Suppressor macrophage (primary cell): ENCODE data around the gene IL20RB.
"Not testable (repeated sequence)": the region's sequence is repeated elsewhere in the genome, so short reads cannot be mapped to it uniquely, and the experiment has no call there.

Experiments
- DNase-seq, 4 experiments: peaks; one replicate each; pipeline ENCODE4 v3.0.0-alpha.2; 2020 to 2022

Gene IL20RB

DNA sequence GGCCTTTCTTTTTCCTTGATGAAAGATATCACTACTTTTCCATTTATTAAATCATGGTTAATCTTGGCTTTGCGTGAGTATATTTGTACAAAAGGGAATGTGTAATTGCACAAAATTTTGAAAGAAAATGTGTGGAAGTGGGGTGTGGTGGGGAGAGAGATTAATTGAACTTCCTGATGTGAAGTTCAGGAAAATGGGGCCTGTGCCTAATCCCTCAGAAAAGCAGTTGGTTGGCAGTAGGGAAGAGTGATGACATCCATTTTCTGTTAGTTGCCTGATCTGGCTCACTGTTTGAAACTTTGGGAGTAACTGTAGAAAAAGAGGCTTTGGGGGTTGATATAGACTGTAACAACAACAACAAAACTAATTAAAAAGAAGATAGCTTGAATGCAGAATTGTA lies 10.8 kb upstream of the IL20RB start:
- DNase-seq = no peak

- no peak for DNase-seq
These were observed 10.3 kb upstream of the IL20RB start for GRCh38 chr3:136947477-136947876.

GRCh38 chr3:136949146-136949545 lies 8.6 kb upstream of the IL20RB start:
- peak in 1 of 4 experiments; percentile 16 for DNase-seq

- DNase-seq = no peak
These were observed 8.1 kb upstream of the IL20RB start for GRCh38 chr3:136949708-136950107.

DNA sequence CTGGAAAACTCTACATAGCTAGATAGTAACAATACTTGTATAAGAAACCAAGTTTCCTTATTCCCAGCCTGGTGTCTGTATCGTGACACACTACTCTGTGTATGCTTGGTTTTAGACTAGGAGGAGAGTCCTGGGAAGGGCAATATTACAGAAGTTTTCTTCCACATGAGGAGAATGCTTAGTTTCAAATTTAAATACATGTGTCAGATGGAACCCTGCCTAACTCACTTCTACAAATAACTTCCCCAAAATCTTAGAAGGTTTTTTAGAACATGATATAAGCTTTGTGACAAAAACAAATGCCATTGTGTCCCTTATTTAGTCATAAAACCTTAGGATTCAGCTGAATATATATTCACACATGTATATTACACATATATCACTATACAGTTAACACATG lies 7.2 kb upstream of the IL20RB start:
- peak; percentile 29 to 73 (median 52) for DNase-seq

DNA sequence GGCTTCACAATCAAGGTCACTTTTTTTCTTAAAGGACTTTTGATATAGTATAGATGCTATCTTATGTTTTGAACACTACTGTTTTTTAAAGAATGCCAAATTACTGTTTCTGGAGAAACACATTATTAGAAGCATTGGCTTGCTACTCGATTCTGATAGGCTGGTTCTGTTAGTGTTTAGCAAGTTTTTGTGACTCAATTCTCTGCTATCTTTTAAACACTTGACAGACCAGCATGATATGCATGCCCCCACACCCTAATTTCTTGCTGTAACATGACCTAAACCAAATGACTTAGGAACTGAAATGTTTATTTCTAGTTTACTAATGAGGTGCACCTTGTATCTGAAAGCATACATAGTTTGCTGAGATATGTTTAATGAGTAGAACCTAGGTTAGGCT lies 5.5 kb upstream of the IL20RB start:
- DNase-seq = no peak

- DNase-seq = peak in 3 of 4 experiments; percentile 52 to 60 (median 58)
These were observed 3.5 kb upstream of the IL20RB start for GRCh38 chr3:136954251-136954650.

- no peak for DNase-seq
These were observed 2.6 kb upstream of the IL20RB start for GRCh38 chr3:136954980-136955780.

DNA sequence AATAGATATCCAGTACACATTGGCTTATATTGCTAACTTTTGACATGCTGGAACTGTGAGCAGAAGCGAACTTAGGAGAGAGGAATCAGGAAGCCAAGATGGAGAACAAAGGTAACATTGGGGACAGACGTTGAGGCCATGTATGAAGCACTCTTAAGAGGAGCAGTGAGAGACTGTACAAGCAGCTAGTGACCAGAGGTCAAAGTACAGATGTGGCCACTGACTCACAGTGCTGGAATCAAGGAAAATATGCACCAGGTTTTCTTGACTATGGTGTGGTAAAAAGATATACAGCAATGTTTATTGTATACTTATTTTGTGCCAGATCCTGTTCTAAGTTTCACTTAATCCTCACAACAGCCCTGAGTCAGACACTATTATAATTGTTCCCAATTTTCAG lies 2.0 kb upstream of the IL20RB start:
- no peak for DNase-seq

DNA sequence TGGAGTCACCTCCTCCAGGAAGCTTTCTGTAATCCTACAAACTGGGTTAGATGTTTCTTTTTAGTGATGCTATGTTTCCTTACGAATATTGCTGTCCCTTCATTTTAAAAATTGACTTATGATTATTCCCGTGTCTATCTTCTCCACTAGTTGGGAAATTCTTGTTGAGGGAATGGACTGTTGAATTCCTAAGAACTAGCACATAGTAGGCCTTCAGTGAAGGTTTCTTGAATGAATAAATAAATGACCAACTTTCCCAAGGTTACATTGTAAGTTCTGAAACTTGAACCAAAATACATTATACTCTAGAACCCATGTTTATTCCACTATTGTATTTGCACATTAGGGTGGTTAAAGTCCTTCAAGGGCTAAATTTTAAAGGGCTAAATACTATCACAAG lies 812 bp upstream of the IL20RB start:
- DNase-seq = no peak

DNA sequence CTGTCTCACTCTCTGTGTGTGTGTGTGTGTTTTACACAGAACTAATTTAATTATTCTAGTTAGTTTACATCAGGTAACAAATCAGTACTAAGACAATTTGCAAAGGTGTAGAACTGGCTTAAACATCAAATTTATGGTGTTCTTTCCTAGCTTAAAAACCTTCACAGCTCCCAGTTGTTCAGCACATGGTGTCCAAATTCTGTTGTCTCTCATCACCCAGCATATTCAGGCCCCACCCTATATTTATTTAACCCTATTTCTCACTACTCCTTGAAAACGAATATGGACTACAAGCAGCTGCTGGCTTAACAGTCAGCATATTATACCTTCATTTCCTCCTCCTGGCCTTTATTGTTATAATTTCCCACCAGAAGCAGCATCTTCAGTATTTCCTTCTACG lies 1.2 kb downstream of the IL20RB start:
- DNase-seq = no peak

DNA sequence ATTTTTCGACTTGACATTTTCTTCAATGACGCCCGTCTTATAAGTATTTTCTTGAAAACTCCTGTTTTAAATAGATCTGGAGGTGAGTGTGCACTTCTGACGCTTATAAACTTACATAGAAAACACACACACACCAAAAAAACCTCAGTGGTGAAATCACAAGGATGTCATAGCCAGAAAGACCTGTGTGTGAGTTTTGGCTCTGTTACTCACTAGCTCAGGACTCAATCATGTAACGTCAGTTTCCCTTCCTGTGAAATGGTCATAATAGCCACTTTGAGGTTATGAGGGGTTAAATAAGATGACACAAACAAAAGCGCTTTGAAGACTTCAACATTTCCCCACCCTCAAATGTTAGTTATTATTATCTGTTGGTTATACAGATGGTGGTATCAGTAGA lies 1.8 kb downstream of the IL20RB start:
- DNase-seq = no peak

GRCh38 chr3:136960838-136961836 lies 3.4 kb downstream of the IL20RB start:
- DNase-seq = no peak

DNA sequence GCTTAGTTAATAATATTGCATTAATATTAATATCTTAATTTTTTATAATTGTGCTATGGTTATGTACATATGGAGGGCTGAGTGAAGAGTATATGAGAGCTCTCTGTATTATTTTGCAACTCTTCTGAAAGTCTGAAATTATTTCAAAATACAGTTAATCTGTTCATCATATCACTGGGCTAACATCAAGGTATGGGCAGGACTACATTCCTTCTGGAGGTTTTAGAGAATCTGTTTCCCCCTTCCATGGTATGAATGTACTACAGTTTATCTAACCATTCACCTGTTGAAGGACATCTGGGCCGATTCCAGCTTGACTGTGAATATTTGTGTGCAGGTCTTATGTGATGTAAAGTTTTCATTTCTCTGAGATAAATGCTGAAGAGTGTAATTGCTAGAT lies 5.1 kb downstream of the IL20RB start:
- DNase-seq = no peak

GRCh38 chr3:136969539-136969938 lies 11.8 kb downstream of the IL20RB start:
- not testable (repeated sequence) for DNase-seq

DNA sequence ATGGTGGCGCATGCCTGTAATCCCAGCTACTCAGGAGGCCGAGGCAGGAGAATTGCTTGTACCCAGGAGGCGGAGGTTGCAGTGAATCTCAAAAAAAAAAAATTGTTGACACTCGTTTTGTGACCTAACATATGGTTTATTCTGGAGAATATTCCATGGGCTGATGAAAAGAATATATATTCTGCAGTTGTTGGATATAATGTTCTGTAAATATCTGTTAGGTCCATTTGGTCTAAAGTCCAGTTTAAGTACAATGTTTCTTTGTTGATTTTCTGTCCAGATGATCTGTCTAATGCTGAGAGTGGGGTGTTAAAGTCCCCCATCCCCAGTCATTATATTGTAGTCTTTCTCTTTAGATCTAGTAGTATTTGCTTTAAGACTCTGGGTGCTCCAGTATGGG lies 15.6 kb downstream of the IL20RB start:
- no peak for DNase-seq

DNA sequence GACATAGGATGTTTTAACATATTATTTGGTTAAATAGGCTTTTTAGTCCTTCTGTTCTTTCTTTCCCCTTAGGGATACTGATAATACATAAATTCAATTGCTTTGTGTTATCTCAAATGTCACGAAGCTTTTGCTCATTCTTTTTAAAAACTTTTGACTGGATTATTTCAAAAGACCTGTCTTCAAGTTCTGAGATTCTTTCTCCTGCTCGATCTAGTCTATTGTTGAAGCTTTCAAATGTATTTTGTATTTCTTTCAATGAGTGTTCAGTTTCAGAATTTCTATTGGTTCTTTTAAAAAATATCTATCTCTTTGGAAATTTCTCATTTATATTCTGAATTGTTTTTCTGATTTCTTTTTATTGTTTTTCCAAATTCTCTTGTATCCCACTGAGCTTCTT lies 16.9 kb downstream of the IL20RB start:
- DNase-seq = no peak

DNA sequence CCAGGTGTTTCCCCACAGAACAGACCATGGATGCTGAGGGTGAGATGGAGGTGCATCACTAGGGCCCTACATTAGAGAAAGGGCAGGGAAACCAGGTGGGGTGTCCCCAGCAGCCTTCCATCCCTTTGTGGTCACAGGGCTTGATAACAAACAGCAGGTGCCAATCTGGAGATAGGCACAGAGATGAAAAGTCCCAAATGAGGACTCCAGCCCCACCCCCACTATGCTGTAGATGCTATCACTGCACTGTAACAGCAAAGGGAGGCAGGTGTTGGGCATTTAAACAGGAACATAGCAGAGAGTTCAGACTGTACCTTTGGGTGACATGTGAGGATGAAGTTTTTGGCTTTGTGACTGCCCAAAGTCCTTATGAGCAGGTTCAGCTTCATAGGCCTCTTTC lies 21.4 kb downstream of the IL20RB start:
- DNase-seq = no peak

DNA sequence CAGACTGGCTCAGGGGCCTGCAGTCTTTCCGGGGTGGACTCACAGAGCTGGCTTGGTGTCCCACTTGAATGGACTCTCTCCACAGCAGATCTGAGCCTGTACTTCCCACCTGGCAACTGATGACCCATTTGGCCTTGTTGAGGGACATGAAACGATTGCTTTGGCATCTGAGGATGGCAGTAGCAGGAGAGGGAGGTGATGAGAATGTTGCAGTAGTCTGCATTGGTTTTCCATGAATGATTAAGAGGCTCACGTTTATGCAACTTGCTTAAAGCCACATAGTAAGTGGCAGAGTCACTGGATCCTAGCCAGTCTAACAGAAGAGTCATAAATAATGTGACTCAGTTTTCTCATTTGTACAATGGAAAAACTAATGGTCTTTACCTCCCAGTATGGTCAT lies 21.9 kb downstream of the IL20RB start:
- DNase-seq = no peak

GRCh38 chr3:136982033-136982432 lies 24.2 kb downstream of the IL20RB start:
- DNase-seq = no peak

GRCh38 chr3:136982520-136983138 lies 24.8 kb downstream of the IL20RB start:
- no peak for DNase-seq

GRCh38 chr3:136984837-136985236 lies 27.1 kb downstream of the IL20RB start:
- DNase-seq = no peak

DNA sequence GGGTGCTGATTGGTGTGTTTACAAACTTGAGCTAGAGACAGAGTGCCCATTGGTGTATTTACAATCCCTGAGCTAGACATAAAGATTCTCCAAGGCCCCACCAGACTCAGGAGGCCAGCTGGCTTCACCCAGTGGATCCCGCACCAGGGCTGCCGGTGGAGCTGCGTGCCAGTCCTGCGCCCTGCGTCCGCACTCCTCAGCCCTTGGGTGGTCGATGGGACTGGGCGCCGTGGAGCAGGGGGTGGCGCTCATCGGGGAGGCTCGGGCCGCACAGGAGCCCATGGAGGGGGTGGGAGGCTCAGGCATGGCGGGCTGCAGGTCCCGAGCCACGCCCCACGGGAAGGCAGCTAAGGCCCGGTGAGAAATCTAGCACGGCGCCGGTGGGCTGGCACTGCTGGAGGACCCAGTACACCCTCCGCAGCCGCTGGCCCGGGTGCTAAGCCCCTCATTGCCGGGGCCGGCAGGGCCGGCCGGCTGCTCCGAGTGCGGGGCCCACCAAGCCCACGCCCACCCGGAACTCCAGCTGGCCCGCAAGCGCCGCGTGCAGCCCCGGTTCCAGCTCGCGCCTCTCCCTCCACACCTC lies 29.7 kb downstream of the IL20RB start:
- DNase-seq = not testable (repeated sequence)
